ENCODE measurements around the gene IFNLR1. TPM values are rescaled to one million over a fixed set of nuclear protein-coding genes. Genes with fewer than 3 reads are reported as not detected.

The IFNLR1 gene
- polyA plus RNA-seq, 6 donors from 2014 or later: 7.4 to 17.2 (median 12.7) TPM

DNA sequence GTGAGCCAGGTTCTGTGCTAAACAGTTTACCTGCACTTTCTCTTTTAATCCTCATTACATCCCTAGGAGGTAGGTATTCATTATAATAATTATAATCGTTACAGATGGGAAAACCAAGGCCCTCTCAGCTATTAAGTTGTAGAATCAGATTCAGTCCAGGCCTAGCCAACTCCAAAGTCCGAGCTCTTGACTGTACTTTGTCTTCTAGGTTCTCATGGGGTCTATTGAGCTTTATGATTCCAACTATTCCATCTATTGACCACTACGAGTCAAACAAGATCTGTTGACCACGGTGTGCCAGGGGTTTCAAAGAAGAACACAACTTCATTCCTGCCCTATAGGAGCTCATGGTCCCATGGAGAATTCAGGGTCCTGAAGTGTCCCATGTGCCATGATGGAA lies 2.0 kb downstream of the IFNLR1 start:
- H3K27ac Mint-ChIP-seq: peak overlapping the region in 4 of 6 donors; percentile 28 to 93 (median 60)
- peaks cover 0 to 2% (median 0%) of the 10 kb centered on the region in 7 donors for H3K9me3 Mint-ChIP-seq
- peaks cover 46 to 85% (median 76%) of the 10 kb centered on the region in 3 donors for H3K4me1 Mint-ChIP-seq
- ATAC-seq (ENCODE audit: low read depth in 2 of 2) (no peak), DNase-seq (no peak)
- peak overlapping the region in 7 of 8 donors; percentile 82 to 98 (median 94) for H3K4me3 Mint-ChIP-seq
- peaks cover 0 to 9% of the 10 kb centered on the region in 2 donors for H3K36me3 Mint-ChIP-seq
- H3K27me3 Mint-ChIP-seq: no peaks in the 10 kb centered on the region

DNA sequence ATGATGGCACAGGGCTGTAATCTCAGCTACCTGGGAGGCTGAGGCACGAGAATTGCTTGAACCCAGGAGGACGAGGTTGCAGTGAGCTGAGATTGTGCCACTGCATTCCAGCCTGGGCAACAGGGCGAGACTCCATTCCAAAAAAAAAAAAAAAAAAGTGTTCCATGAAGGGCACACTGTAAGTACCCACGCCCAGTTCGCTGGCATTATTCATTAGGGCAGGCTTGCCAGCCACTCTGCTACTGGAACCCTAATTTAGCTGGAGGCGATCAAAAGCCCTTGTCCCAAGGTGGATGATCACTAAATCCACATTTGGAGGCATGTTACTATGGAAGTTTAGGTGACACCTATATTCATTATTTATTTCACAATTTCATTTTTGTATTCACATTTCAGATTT lies 5.0 kb downstream of the IFNLR1 start:
- Mint-ChIP-seq H3K9me3 (no peaks in the 10 kb centered on the region), H3K4me1 (peaks cover 40 to 79% (median 73%) of the 10 kb centered on the region in 3 donors), H3K4me3 (no peak overlapping the region), H3K27ac (peak overlapping the region in 1 of 6 donors; percentile 29), H3K36me3 (peaks cover 7 to 9% of the 10 kb centered on the region in 2 donors), H3K27me3 (no peaks in the 10 kb centered on the region)
- no peak for ATAC-seq (ENCODE audit: low read depth in 2 of 2)
- no peak for DNase-seq

DNA sequence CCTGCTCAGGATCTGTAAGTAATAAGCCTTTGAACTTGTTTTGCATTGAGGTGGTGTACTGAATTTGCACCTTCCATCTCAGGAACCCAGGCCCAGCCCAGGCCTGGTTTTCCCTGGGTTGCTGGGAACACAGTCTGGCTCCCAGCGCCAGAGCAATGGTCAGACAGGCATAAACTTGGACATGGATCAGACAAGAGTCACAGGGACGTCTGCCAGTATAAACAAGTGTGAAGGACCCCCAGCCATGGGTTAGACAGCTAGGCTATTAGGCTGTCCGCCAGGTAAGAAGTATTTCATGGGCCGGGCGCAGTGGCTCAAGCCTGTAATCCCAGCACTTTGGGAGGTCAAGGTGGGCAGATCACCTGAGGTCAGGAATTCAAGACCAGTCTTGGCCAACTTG lies 5.5 kb downstream of the IFNLR1 start:
- peaks cover 7 to 10% of the 10 kb centered on the region in 2 donors for H3K36me3 Mint-ChIP-seq

DNA sequence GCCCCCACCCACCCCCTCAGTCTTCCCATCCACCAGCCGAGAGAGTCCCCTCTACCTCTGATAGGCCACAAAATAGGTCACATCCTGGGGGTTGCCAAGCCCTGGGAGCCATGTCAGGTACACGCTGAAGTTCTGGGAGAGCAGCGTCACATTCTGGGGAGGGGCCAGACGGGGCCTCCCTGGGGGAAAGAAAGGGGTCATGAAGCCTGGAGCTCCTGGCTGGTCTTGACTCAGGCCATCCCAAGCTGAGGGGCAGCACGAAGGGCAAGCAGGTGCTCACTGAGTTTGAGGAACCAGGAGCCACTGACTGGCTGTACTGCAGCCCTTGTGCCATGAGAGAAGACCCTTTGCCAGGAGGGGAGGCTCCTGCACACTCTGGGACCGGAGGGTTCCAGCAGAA lies 6.4 kb downstream of the IFNLR1 start:
- H3K4me3 Mint-ChIP-seq: no peak overlapping the region
- H3K27ac Mint-ChIP-seq: peak overlapping the region in 1 of 6 donors; percentile 26
- H3K4me1 Mint-ChIP-seq: peaks cover 45 to 82% (median 76%) of the 10 kb centered on the region in 3 donors
- DNase-seq: no peak
- H3K27me3 Mint-ChIP-seq: no peaks in the 10 kb centered on the region
- H3K36me3 Mint-ChIP-seq: peaks cover 7 to 19% of the 10 kb centered on the region in 2 donors
- no peaks in the 10 kb centered on the region for H3K9me3 Mint-ChIP-seq
- no peak for ATAC-seq (ENCODE audit: low read depth in 2 of 2)

More for the DNA sequence above, 5.5 kb downstream of the IFNLR1 start:
- DNase-seq: no peak
- Mint-ChIP-seq H3K4me1 (peaks cover 44 to 82% (median 76%) of the 10 kb centered on the region in 3 donors), H3K4me3 (peak overlapping the region in 1 of 8 donors; percentile 32), H3K9me3 (no peaks in the 10 kb centered on the region), H3K27ac (peak overlapping the region in 1 of 6 donors; percentile 29), H3K27me3 (no peaks in the 10 kb centered on the region)
- ATAC-seq (ENCODE audit: low read depth in 2 of 2): no peak

DNA sequence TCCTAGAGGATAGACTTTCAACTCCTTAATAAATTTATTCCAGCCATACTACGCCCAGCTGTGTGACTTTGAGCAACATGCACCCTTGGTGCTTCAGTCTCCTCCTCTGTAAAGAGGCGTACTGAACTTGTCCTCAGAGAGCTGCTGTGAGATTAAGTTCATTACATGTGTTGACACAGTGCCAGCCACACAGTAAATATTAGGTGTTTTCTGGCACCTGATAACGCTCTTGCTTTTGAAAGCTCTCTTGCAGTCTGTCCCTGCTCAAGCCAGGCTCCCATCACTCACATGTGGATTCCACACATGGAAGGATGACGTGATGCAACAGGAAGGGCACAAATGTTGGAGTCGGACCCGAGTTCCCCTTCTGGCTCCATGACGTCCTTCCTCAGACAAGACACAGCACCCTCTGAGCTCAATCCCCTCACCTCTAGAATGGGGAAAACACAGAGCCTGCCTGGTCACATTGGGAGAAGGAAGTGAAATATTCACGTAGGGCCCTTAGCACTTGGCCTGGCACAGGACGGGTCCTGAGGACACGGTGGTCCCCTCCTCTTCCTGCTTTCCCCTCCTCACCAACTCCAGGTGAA lies 7.7 kb downstream of the IFNLR1 start:
- Mint-ChIP-seq H3K27me3 (no peaks in the 10 kb centered on the region), H3K27ac (peak overlapping the region in 4 of 6 donors; percentile 30 to 85 (median 71)), H3K36me3 (peaks cover 15 to 18% of the 10 kb centered on the region in 2 donors), H3K9me3 (peaks cover 0 to 7% (median 0%) of the 10 kb centered on the region in 7 donors), H3K4me1 (peaks cover 47 to 78% (median 74%) of the 10 kb centered on the region in 3 donors), H3K4me3 (no peak overlapping the region)
- no peak for ATAC-seq (ENCODE audit: low read depth in 2 of 2)
- DNase-seq: no peak

DNA sequence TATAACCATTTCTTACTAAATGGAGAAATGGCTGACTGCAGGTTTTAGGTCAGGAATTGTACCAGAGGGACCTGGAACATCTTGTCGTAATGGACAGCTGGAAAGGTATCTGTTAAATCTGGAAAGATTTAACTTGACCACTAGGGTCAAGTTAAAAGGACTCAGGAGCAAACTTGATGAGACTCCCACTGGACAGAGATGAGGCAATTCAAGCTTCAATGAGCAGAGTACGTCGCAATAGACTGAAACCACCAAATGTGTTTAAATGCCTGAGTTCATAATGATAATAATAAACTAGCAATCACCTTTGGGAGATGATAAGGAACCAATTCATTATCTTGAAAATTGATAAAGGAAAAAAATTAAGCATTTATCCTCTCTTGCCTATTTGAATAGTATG lies 8.7 kb downstream of the IFNLR1 start:
- no peaks in the 10 kb centered on the region for H3K27me3 Mint-ChIP-seq
- peak overlapping the region in 1 of 6 donors; percentile 7 for H3K27ac Mint-ChIP-seq
- ATAC-seq (ENCODE audit: low read depth in 2 of 2): no peak

DNA sequence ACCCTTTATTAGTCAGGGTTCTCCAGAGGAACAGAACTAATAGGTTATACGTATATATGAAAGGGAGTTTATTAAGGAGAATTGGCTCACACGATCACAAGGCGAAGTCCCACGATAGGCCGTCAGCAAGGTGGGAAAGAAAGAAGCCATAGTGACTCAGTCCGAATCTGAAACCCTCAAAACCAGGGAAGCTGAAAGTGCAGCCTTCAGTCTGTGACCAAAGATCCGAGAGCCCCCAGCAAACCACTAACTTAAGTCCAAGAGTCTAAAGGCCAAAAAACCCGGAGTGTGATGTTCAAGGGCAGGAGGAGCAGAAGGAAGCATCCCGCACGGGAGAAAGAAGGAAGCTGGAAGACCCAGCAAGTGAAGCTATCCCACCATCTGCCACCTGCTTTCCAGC lies 9.9 kb downstream of the IFNLR1 start:
- no peaks in the 10 kb centered on the region for H3K27me3 Mint-ChIP-seq
- no peak for ATAC-seq (ENCODE audit: low read depth in 2 of 2)
- H3K36me3 Mint-ChIP-seq: peaks cover 21 to 26% of the 10 kb centered on the region in 2 donors
- H3K4me3 Mint-ChIP-seq: peak overlapping the region in 1 of 8 donors; percentile 45
- no peak for DNase-seq
- peak overlapping the region in 3 of 6 donors; percentile 54 to 75 (median 60) for H3K27ac Mint-ChIP-seq
- peaks cover 53 to 70% (median 65%) of the 10 kb centered on the region in 3 donors for H3K4me1 Mint-ChIP-seq
- peaks cover 0 to 14% (median 5%) of the 10 kb centered on the region in 7 donors for H3K9me3 Mint-ChIP-seq

More for the DNA sequence above, 8.7 kb downstream of the IFNLR1 start:
- Mint-ChIP-seq H3K36me3 (peaks cover 21 to 24% of the 10 kb centered on the region in 2 donors), H3K4me1 (peaks cover 51 to 75% (median 73%) of the 10 kb centered on the region in 3 donors), H3K9me3 (peaks cover 0 to 14% (median 5%) of the 10 kb centered on the region in 7 donors), H3K4me3 (no peak overlapping the region)
- no peak for DNase-seq

DNA sequence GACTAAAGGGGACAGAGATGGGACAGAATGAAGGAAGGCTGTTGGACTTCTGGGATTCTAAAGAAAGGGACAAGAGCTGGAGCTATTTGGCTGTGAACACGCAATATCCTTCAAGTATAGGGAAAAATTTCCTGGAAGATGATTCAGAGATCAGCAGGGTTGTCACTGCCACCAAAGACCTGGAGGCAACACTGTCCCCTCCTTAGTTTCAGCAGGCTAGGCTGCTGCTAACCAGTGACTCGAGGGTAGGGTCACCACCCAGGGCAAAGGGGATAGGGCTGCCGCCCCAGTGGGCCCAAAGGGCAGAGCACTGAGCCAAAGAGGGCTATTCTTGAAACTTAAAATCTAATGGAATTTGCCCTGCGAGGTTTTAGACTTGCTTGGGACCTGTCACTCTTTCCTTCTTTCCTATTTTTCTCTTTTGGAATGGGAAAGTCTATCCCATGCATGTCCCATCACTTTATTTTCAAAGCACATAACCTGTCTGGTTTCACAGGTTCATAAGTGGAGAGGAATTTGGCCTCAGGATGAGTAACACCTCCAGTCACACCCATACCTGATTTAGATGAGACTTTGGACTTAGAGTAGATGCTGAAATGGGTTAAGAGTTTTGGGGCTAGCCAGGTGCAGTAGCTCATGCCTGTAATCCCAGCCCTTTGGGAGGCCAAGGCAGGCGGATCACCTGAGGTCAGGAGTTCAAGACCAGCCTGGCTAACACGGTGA lies 11.9 kb downstream of the IFNLR1 start:
- H3K4me1 Mint-ChIP-seq: peaks cover 49 to 55% (median 53%) of the 10 kb centered on the region in 3 donors
- H3K36me3 Mint-ChIP-seq: peaks cover 17 to 26% of the 10 kb centered on the region in 2 donors
- ATAC-seq (ENCODE audit: low read depth in 2 of 2): no peak
- H3K4me3 Mint-ChIP-seq: peak overlapping the region in 2 of 8 donors; percentile 10 to 71
- H3K27ac Mint-ChIP-seq: peak overlapping the region in 2 of 6 donors; percentile 5 to 24
- no peak for DNase-seq
- peaks cover 0 to 14% (median 5%) of the 10 kb centered on the region in 7 donors for H3K9me3 Mint-ChIP-seq
- no peaks in the 10 kb centered on the region for H3K27me3 Mint-ChIP-seq

DNA sequence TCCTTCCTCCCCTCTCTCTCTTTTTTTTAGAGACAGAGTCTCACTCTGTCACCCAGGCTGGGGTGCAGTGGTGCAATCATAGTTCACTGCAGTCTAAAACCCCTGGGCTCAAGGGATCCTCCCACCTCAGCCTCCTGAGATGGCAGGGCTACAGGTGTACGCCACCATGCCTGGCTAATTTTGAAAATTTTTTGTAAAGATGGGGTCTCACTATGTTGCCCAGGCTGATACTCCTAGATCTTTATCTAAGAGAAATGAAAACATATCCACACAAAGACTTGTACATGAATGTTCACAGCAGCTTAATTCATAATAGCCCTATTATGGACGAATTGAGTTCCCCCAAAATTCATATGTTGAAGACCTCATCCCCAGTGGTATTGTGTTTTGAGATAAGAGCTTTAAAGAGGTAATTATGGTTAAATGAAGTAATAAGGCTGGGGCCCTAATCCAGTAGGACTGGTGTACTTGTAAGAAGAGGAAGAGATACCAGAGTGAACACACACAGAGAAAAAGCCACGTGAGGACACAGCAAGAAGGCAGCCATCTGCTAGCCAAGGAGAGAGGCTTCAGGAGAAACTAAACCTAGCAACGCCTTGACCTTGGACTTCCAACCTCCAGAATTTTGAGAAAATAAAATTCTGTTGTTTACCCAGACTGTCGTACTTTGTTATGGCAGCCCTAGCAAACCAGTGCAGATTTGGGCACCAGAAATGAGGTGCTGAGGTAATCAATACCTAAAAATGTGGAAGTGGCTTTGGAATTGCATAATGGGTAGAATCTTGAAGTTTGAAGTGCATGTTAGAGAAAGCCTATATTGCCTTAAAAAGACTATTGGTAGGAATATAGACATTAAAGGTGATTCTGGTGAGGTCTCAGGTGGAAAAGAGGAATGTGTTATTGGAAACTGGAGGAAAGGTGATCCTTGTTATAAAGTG lies 13.2 kb downstream of the IFNLR1 start:
- Mint-ChIP-seq H3K27ac (peak overlapping the region in 2 of 6 donors; percentile 66 to 82), H3K36me3 (peaks cover 17 to 20% of the 10 kb centered on the region in 2 donors), H3K9me3 (peaks cover 0 to 14% (median 5%) of the 10 kb centered on the region in 7 donors), H3K27me3 (no peaks in the 10 kb centered on the region), H3K4me1 (peaks cover 41 to 42% (median 42%) of the 10 kb centered on the region in 3 donors), H3K4me3 (no peak overlapping the region)
- DNase-seq: no peak
- no peak for ATAC-seq (ENCODE audit: low read depth in 2 of 2)

DNA sequence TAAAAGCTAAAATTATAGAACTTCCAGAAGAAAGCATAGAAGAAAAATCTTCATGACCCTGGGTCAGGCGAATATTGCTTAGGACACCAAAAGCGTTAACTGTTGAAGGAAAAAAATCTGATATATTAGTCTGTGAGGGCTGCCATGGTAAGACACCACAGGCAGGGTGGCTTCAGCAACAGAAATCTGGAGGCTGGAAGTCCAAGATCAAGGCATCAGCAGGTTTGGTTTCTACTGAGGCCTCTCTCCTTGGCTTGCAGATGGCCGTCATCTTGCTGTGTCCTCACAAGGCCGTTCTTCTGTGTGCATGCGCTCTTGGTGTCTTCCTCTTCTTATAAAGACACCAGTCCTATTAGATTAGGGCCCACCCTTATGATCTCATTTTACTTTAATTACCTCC lies 14.5 kb downstream of the IFNLR1 start:
- no peak overlapping the region for H3K4me3 Mint-ChIP-seq
- no peak for ATAC-seq (ENCODE audit: low read depth in 2 of 2)

DNA sequence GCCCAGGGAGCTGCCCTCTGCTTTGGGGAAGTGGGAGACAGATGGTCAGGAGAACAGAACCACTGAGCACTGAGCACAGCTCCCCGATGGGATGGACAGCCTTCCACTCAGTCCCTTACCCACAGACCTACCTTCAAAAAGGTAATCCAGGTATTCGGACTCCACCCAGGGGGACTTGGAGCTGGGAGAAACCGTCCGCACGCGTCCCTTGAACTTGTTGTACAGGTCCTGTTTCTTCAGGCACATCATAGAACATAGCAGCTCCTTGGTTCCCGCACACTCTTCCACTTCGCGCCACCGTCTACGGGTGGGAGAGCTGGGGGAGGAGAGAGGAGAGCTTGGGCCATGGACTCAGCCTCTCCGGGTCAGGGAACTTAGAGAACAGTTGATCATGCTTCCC lies 17.8 kb downstream of the IFNLR1 start:
- no peak overlapping the region for H3K4me3 Mint-ChIP-seq
- DNase-seq (no peak), ATAC-seq (ENCODE audit: low read depth in 2 of 2) (no peak)

More for the DNA sequence above, 14.5 kb downstream of the IFNLR1 start:
- Mint-ChIP-seq H3K4me1 (peaks cover 39 to 44% (median 44%) of the 10 kb centered on the region in 3 donors), H3K27me3 (no peaks in the 10 kb centered on the region), H3K36me3 (peaks cover 22 to 29% of the 10 kb centered on the region in 2 donors), H3K27ac (no peak overlapping the region), H3K9me3 (peaks cover 0 to 14% (median 5%) of the 10 kb centered on the region in 7 donors)
- no peak for DNase-seq

DNA sequence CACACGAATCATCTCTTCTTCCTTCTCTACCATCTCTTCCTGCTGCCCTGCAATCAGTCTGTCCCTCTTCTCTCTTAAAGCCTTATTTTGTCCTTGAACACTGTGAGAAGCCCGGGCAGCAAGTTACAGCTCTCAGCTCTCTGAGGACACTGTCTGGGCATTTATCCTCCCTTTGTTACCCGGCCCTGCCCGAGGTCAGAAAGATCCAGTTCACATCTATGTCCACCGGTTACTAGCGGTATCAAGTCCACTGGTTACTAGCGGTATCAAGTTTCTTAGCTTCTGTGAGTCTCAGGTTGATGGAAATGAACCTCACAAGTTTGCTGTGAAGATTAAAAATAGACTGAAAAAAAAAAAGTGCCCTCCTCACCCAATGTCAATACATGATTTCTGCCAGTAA lies 18.8 kb downstream of the IFNLR1 start:
- DNase-seq (no peak), ATAC-seq (ENCODE audit: low read depth in 2 of 2) (no peak)
- Mint-ChIP-seq H3K4me1 (peaks cover 6 to 15% (median 9%) of the 10 kb centered on the region in 3 donors), H3K27me3 (no peaks in the 10 kb centered on the region), H3K27ac (peak overlapping the region in 3 of 6 donors; percentile 62 to 87 (median 75)), H3K36me3 (peaks cover 20 to 37% of the 10 kb centered on the region in 2 donors), H3K9me3 (peaks cover 0 to under 1% (median 0%) of the 10 kb centered on the region in 7 donors), H3K4me3 (no peak overlapping the region)

More for the DNA sequence above, 17.8 kb downstream of the IFNLR1 start:
- Mint-ChIP-seq H3K36me3 (peaks cover 26 to 41% of the 10 kb centered on the region in 2 donors), H3K9me3 (peaks cover 0 to 7% (median 4%) of the 10 kb centered on the region in 7 donors), H3K27ac (no peak overlapping the region), H3K27me3 (no peaks in the 10 kb centered on the region), H3K4me1 (peaks cover 14 to 25% (median 16%) of the 10 kb centered on the region in 3 donors)
